DOHH2 (cell line): ENCODE measurements around the gene CCDC149.

ENCODE experiments used
- H3F3A ChIP-seq: fragments of 200-600 bp; sonication (generic), shearing (Covaris generic); 2 replicates; pipeline ENCODE4 v1.6.0; 2016; ENCODE audit warnings: antibody characterized with exemption, mild to moderate bottlenecking; ENCODE audit not compliant: control insufficient read depth, insufficient read depth
- H3K27ac ChIP-seq: fragments of 200-600 bp; sonication (generic); 2 replicates; pipeline ENCODE4 v1.5.1; 2014; ENCODE audit warnings: low read depth, mild to moderate bottlenecking, low read length, moderate library complexity
- H3K27me3 ChIP-seq: fragments of 200-600 bp; sonication (generic); 2 replicates; pipeline ENCODE4 v1.6.1; 2014; ENCODE audit warnings: mild to moderate bottlenecking, low read length, mixed read lengths; ENCODE audit not compliant: control insufficient read depth
- H3K36me3 ChIP-seq: fragments of 200-600 bp; sonication (generic); 2 replicates; pipeline ENCODE4 v1.6.1; 2014; ENCODE audit warnings: mild to moderate bottlenecking, low read length, moderate library complexity, mixed read lengths; ENCODE audit not compliant: control insufficient read depth
- H3K4me1 ChIP-seq: fragments of 200-600 bp; sonication (generic); 2 replicates; pipeline ENCODE4 v1.6.1; 2014; ENCODE audit warnings: mild to moderate bottlenecking, low read length, mixed read lengths; ENCODE audit not compliant: control insufficient read depth
- H3K4me2 ChIP-seq: fragments of 200-600 bp; sonication (generic); 2 replicates; pipeline ENCODE4 v1.6.0; 2014; ENCODE audit warnings: mild to moderate bottlenecking, low read length, moderate library complexity
- H3K4me3 ChIP-seq: fragments of 200-600 bp; sonication (generic); 2 replicates; pipeline ENCODE4 v1.5.1; 2014; ENCODE audit warnings: mild to moderate bottlenecking, low read length, mixed read lengths
- H3K79me2 ChIP-seq: fragments of 200-600 bp; sonication (generic); 2 replicates; pipeline ENCODE4 v1.6.1; 2014; ENCODE audit warnings: mild to moderate bottlenecking, low read length, mixed read lengths; ENCODE audit not compliant: control insufficient read depth
- H3K9me2 ChIP-seq: fragments of 200-600 bp; sonication (generic); replicated peaks from 2 replicates; pipeline ENCODE4 v1.6.1; 2014; ENCODE audit warnings: mild to moderate bottlenecking, low read length, mixed read lengths; ENCODE audit not compliant: control insufficient read depth
- H3K9me3 ChIP-seq: fragments of 200-600 bp; sonication (generic); 2 replicates; pipeline ENCODE4 v1.6.1; 2014; ENCODE audit warnings: antibody characterized with exemption, low read length, mixed read lengths; ENCODE audit not compliant: control insufficient read depth, insufficient read depth
- H4K20me1 ChIP-seq: fragments of 200-600 bp; sonication (generic); 2 replicates; pipeline ENCODE4 v1.6.0; 2014; ENCODE audit warnings: low read depth, mild to moderate bottlenecking, antibody characterized with exemption, low read length, moderate library complexity; ENCODE audit not compliant: control insufficient read depth, insufficient read depth
- CTCF ChIP-seq: fragments of 200-600 bp; sonication (generic); IDR thresholded peaks from one replicate; pipeline ENCODE4 v1.5.1; 2014; ENCODE audit warnings: antibody characterized with exemption, mild to moderate bottlenecking, low read depth, low read length; ENCODE audit not compliant: poor library complexity, severe bottlenecking
- EZH2phosphoT487 ChIP-seq: fragments of 200-600 bp; sonication (generic); IDR thresholded peaks from 2 replicates; pipeline ENCODE4 v1.6.1; 2017; ENCODE audit warnings: borderline replicate concordance, mild to moderate bottlenecking, antibody characterized with exemption, low read length, moderate library complexity, mixed read lengths

CCDC149 gene

GRCh38 chr4:24887881-24888430 lies 24.9 kb downstream of the CCDC149 start:
- no peaks in the 10 kb centered on the region for H3K9me2 ChIP-seq
- no peaks in the 10 kb centered on the region for H3K27me3 ChIP-seq
- no peaks in the 10 kb centered on the region for H3K36me3 ChIP-seq
- H3K4me2 ChIP-seq: no peak overlapping the region
- H3K27ac ChIP-seq: no peak overlapping the region
- no peaks in the 10 kb centered on the region for H4K20me1 ChIP-seq
- H3F3A ChIP-seq: no peaks in the 10 kb centered on the region
- TF ChIP-seq CTCF (no peak), EZH2phosphoT487 (no peak)
- no peaks in the 10 kb centered on the region for H3K4me1 ChIP-seq
- no peak overlapping the region for H3K4me3 ChIP-seq
- no peaks in the 10 kb centered on the region for H3K9me3 ChIP-seq
- no peaks in the 10 kb centered on the region for H3K79me2 ChIP-seq

GRCh38 chr4:24886596-24886995 lies 26.2 kb downstream of the CCDC149 start:
- no peaks in the 10 kb centered on the region for H3K4me1 ChIP-seq
- no peaks in the 10 kb centered on the region for H4K20me1 ChIP-seq
- H3K36me3 ChIP-seq: no peaks in the 10 kb centered on the region
- no peaks in the 10 kb centered on the region for H3K79me2 ChIP-seq
- H3K9me3 ChIP-seq: no peaks in the 10 kb centered on the region
- no peaks in the 10 kb centered on the region for H3K9me2 ChIP-seq
- no peaks in the 10 kb centered on the region for H3K27me3 ChIP-seq
- H3K4me3 ChIP-seq: no peak overlapping the region
- H3K4me2 ChIP-seq: no peak overlapping the region
- no peak overlapping the region for H3K27ac ChIP-seq
- TF ChIP-seq CTCF: no peak
- no peak for TF ChIP-seq EZH2phosphoT487
- H3F3A ChIP-seq: no peaks in the 10 kb centered on the region

DNA sequence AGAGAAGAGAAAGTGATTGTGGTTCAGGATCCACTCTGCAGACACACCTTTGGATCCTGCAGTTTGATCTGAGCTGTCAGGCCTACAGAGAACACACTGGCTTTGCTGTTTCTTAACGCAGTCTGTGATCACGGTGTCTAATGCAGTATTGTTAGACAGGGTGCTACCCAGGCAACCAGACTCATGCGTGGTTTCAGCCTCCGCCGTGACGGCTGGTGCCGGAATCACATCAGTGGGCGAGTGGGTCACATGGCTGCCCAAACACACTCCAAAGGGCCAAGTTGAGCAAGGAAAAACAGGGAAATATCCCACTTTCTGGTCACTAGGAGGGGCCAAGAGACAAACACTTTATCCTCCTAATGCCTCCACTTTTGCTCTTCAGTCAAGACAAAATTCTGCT lies 27.5 kb downstream of the CCDC149 start:
- no peaks in the 10 kb centered on the region for H4K20me1 ChIP-seq
- H3K9me2 ChIP-seq: no peaks in the 10 kb centered on the region
- no peaks in the 10 kb centered on the region for H3K36me3 ChIP-seq
- TF ChIP-seq CTCF: no peak
- TF ChIP-seq EZH2phosphoT487: no peak
- no peak overlapping the region for H3K27ac ChIP-seq
- no peak overlapping the region for H3K4me2 ChIP-seq
- H3K4me1 ChIP-seq: no peaks in the 10 kb centered on the region
- H3K4me3 ChIP-seq: no peak overlapping the region
- no peaks in the 10 kb centered on the region for H3F3A ChIP-seq
- H3K79me2 ChIP-seq: no peaks in the 10 kb centered on the region
- H3K27me3 ChIP-seq: no peaks in the 10 kb centered on the region
- H3K9me3 ChIP-seq: no peaks in the 10 kb centered on the region
